Naive thymus-derived CD4-positive, alpha-beta T cell (primary cell): Measurements from ENCODE around the gene ZNF260. TPM values are rescaled to one million over a fixed set of nuclear protein-coding genes. Genes with fewer than 3 reads are reported as not detected.
A peak's percentile ranks its signal among the peaks of the same experiment; 100 is the strongest.
"Not testable (repeated sequence)": the region's sequence is repeated elsewhere in the genome, so short reads cannot be mapped to it uniquely, and the experiment has no call there.

ENCODE experiments used
- ATAC-seq: fragments of 150-1000 bp; cut with Tn5 transposase; 2 replicates; pipeline ENCODE4 v1.10.0; 2021; ENCODE audit warnings: mild to moderate bottlenecking, moderate library complexity
- CTCF ChIA-PET: fragments of 350-600 bp; sonication (Branson Sonifier 250); formaldehyde crosslinking; loops from one replicate; lab custom pipeline; 2021; ENCODE audit warnings: antibody characterized with exemption; lab: Charles Lee
- POLR2A ChIA-PET: fragments of 350-600 bp; sonication (Branson Sonifier 250); formaldehyde crosslinking; loops from one replicate; lab custom pipeline; 2021; ENCODE audit warnings: antibody characterized with exemption, inconsistent platforms; lab: Charles Lee
- DNase-seq, 9 donors: peaks; one replicate each; pipeline versions ENCODE4 v3.0.0 to v3.0.0-alpha.2; 2020 to 2022; ENCODE audit warnings: mixed read lengths in 1 of 9
- H3K27ac ChIP-seq: one replicate; pipeline ENCODE4 v1.7.0; 2013; ENCODE audit warnings: mild to moderate bottlenecking, low read depth, low read length, moderate library complexity
- H3K27me3 ChIP-seq, 2 donors: one replicate each; pipeline ENCODE4 v1.7.0; 2013; ENCODE audit warnings: low read length in 2 of 2, mild to moderate bottlenecking in 2 of 2, moderate library complexity in 2 of 2; ENCODE audit not compliant: control insufficient read depth in 2 of 2, insufficient read depth in 2 of 2
- H3K36me3 ChIP-seq, 3 experiments: 1 replicate in 2 of 3; 2 replicates in 1 of 3; pipeline ENCODE4 v1.7.0; 2013; ENCODE audit warnings: low read length in 3 of 3, mild to moderate bottlenecking in 3 of 3, moderate library complexity in 1 of 3; ENCODE audit not compliant: insufficient read depth in 3 of 3, control insufficient read depth in 2 of 3
- H3K4me1 ChIP-seq, 2 donors: one replicate each; pipeline ENCODE4 v1.7.0; 2013; ENCODE audit warnings: low read length in 2 of 2, mild to moderate bottlenecking in 2 of 2, moderate library complexity in 1 of 2; ENCODE audit not compliant: control insufficient read depth in 2 of 2, insufficient read depth in 2 of 2
- H3K4me3 ChIP-seq: 2 replicates; pipeline ENCODE4 v1.7.0; 2013; ENCODE audit warnings: mild to moderate bottlenecking, low read length
- H3K9me3 ChIP-seq, 3 experiments: 1 replicate in 2 of 3; 2 replicates in 1 of 3; pipeline ENCODE4 v1.7.0; 2013; ENCODE audit warnings: low read length in 3 of 3; ENCODE audit not compliant: control insufficient read depth in 2 of 3
- H3K27ac Mint-ChIP-seq, 9 donors: one replicate each; pipeline ENCODE4 v1.8.0; 2020 to 2022; ENCODE audit warnings: mixed read lengths in 9 of 9, mild to moderate bottlenecking in 8 of 9, moderate library complexity in 5 of 9, inconsistent platforms in 2 of 9
- H3K27me3 Mint-ChIP-seq, 5 donors: one replicate each; pipeline ENCODE4 v1.8.0; 2021 to 2022; ENCODE audit warnings: mixed read lengths in 5 of 5, mild to moderate bottlenecking in 1 of 5
- H3K36me3 Mint-ChIP-seq, 5 donors: one replicate each; pipeline ENCODE4 v1.8.0; 2020 to 2022; ENCODE audit warnings: mixed read lengths in 5 of 5, mild to moderate bottlenecking in 3 of 5, inconsistent platforms in 1 of 5
- H3K4me1 Mint-ChIP-seq, 7 donors: one replicate each; pipeline ENCODE4 v1.8.0; 2020 to 2022; ENCODE audit warnings: mixed read lengths in 7 of 7, mild to moderate bottlenecking in 3 of 7, inconsistent platforms in 1 of 7
- H3K4me3 Mint-ChIP-seq, 10 donors: one replicate each; pipeline ENCODE4 v1.8.0; 2020 to 2022; ENCODE audit warnings: mild to moderate bottlenecking in 10 of 10, mixed read lengths in 10 of 10, moderate library complexity in 6 of 10, inconsistent platforms in 2 of 10
- H3K9me3 Mint-ChIP-seq, 11 donors: one replicate each; pipeline ENCODE4 v1.8.0; 2020 to 2022; ENCODE audit warnings: mixed read lengths in 11 of 11, mild to moderate bottlenecking in 4 of 11, inconsistent platforms in 1 of 11, moderate library complexity in 1 of 11
- intact Hi-C, 2 donors: fragments of 100-400 bp; cut with micrococcal nuclease; formaldehyde crosslinking; loops; one replicate each; pipeline ENCODE4 v1.15.1; 2023
- polyA plus RNA-seq, 2 donors: library from polyadenylated mRNA; unstranded; fragments of 300-500 nt; fragmentation: Illumina TruSeq; gene quantifications; one replicate each; pipeline ENCODE4 v1.2.3, GENCODE V29; 2021
- total RNA-seq, 6 experiments: library from RNA in 5 of 6; stranded (reverse) in 5 of 6; gene quantifications; 1 replicate in 5 of 6; 2 replicates in 1 of 6; pipeline ENCODE4 v1.2.3 and lab custom pipeline; 2021 to 2026

ZNF260 gene
- total and polyA plus RNA-seq, 7 experiments from 2014 or later: 2.9 to 15.3 (median 11.3) TPM

DNA sequence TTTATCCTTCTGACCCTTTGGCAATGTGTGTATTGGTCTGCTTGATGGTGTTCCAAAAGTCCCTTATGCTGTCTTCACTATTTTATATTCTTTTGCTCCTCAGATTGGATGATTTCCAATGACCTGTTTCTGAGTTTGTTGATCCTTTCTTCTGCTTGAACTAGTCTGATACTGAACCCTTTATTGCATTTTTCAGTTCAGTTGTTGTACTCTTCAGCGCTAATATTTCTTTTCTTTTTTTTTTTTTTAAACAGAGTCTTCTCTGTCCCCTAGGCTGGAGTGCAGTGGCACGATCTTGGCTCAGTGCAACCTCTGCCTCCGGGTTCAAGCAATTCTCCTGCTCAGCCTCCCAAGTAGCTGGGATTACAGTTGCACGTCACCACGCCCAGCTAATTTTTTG is 26.1 kb downstream of the ZNF260 start:
- peaks cover 2 to 20% (median 17%) of the 10 kb centered on the region in 5 donors for H3K36me3 Mint-ChIP-seq
- no peak overlapping the region for H3K4me3 Mint-ChIP-seq
- no peak for DNase-seq
- H3K27me3 Mint-ChIP-seq: no peaks in the 10 kb centered on the region
- H3K27me3 ChIP-seq: no peaks in the 10 kb centered on the region
- intact Hi-C loops: no loop called here
- peaks cover 0 to 61% (median 10%) of the 10 kb centered on the region in 3 experiments for H3K9me3 ChIP-seq
- ATAC-seq: no peak
- H3K27ac ChIP-seq: no peak overlapping the region
- no peak overlapping the region for H3K27ac Mint-ChIP-seq
- no peaks in the 10 kb centered on the region for H3K4me1 ChIP-seq
- no peak overlapping the region for H3K4me3 ChIP-seq
- peaks cover 14 to 79% (median 40%) of the 10 kb centered on the region in 11 donors for H3K9me3 Mint-ChIP-seq
- no peaks in the 10 kb centered on the region for H3K36me3 ChIP-seq
- ChIA-PET CTCF (no interaction called here), POLR2A (no interaction called here)
- no peaks in the 10 kb centered on the region for H3K4me1 Mint-ChIP-seq

GRCh38 chr19:36497001-36497400 is 31.1 kb downstream of the ZNF260 start:
- Mint-ChIP-seq H3K27me3 (no peaks in the 10 kb centered on the region), H3K4me1 (no peaks in the 10 kb centered on the region), H3K4me3 (no peak overlapping the region), H3K27ac (no peak overlapping the region), H3K36me3 (peaks cover 3 to 18% (median 8%) of the 10 kb centered on the region in 5 donors), H3K9me3 (peaks cover 13 to 80% (median 30%) of the 10 kb centered on the region in 11 donors)
- no peaks in the 10 kb centered on the region for H3K4me1 ChIP-seq
- POLR2A ChIA-PET: no interaction called here
- H3K27ac ChIP-seq: no peak overlapping the region
- DNase-seq (no peak), ATAC-seq (no peak)
- CTCF ChIA-PET: no interaction called here
- no peaks in the 10 kb centered on the region for H3K36me3 ChIP-seq
- intact Hi-C loops: no loop called here
- H3K27me3 ChIP-seq: no peaks in the 10 kb centered on the region
- H3K4me3 ChIP-seq: no peak overlapping the region
- H3K9me3 ChIP-seq: peaks cover 0 to 33% (median 10%) of the 10 kb centered on the region in 3 experiments

- H3K27me3 Mint-ChIP-seq, CTCF ChIA-PET, ATAC-seq, H3K27me3 ChIP-seq, POLR2A ChIA-PET, H3K27ac ChIP-seq, H3K36me3 ChIP-seq, H3K4me3 ChIP-seq, H3K4me1 ChIP-seq, intact Hi-C loops: not testable (repeated sequence)
- peaks cover 0 to 12% (median 0%) of the 10 kb centered on the region in 3 experiments for H3K9me3 ChIP-seq
- H3K4me3 Mint-ChIP-seq: peak overlapping the region in 1 of 10 donors; percentile 16
- H3K9me3 Mint-ChIP-seq: peaks cover 7 to 62% (median 24%) of the 10 kb centered on the region in 11 donors
- peaks cover 0 to 18% (median 10%) of the 10 kb centered on the region in 5 donors for H3K36me3 Mint-ChIP-seq
- peak in 1 of 9 donors; percentile 4 for DNase-seq
- H3K27ac Mint-ChIP-seq: peak overlapping the region in 3 of 9 donors; percentile 23 to 43 (median 23)
- H3K4me1 Mint-ChIP-seq: peaks cover 15 to 25% (median 22%) of the 10 kb centered on the region in 7 donors
Observed at GRCh38 chr19:36492689-36493453, 35.2 kb downstream of the ZNF260 start.

DNA sequence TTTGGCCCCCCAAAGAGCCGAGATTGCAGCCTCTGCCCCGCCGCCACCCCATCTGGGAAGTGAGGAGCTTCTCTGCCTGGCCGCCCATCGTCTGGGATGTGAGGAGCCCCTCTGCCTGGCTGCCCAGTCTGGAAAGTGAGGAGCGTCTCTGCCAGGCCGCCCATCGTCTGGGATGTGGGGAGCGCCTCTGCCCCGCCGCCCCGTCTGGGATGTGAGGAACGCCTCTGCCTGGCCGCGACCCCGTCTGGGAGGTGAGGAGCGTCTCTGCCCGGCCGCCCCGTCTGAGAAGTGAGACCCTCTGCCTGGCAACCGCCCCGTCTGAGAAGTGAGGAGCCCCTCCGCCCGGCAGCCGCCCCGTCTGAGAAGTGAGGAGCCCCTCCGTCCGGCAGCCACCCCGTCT is 37.2 kb downstream of the ZNF260 start:
- H3K4me3 ChIP-seq, DNase-seq, H3K36me3 ChIP-seq, H3K27ac ChIP-seq, H3K27me3 Mint-ChIP-seq, ATAC-seq, H3K27me3 ChIP-seq, intact Hi-C loops, CTCF ChIA-PET, H3K9me3 ChIP-seq: not testable (repeated sequence)
- peaks cover 9 to 10% of the 10 kb centered on the region in 2 donors for H3K4me1 ChIP-seq
- peak overlapping the region in 2 of 10 donors; percentile 23 to 93 for H3K4me3 Mint-ChIP-seq
- H3K9me3 Mint-ChIP-seq: peaks cover 6 to 58% (median 15%) of the 10 kb centered on the region in 11 donors
- peak overlapping the region in 2 of 9 donors; percentile 94 to 96 for H3K27ac Mint-ChIP-seq
- POLR2A ChIA-PET: interaction anchor here (0.6 kb wide), 1 partner anchor 340 kb away, joined by 3 read pairs; no protein-coding TSS in a partner anchor
- H3K36me3 Mint-ChIP-seq: peaks cover 8 to 30% (median 18%) of the 10 kb centered on the region in 5 donors
- H3K4me1 Mint-ChIP-seq: peaks cover 22 to 42% (median 30%) of the 10 kb centered on the region in 7 donors

DNA sequence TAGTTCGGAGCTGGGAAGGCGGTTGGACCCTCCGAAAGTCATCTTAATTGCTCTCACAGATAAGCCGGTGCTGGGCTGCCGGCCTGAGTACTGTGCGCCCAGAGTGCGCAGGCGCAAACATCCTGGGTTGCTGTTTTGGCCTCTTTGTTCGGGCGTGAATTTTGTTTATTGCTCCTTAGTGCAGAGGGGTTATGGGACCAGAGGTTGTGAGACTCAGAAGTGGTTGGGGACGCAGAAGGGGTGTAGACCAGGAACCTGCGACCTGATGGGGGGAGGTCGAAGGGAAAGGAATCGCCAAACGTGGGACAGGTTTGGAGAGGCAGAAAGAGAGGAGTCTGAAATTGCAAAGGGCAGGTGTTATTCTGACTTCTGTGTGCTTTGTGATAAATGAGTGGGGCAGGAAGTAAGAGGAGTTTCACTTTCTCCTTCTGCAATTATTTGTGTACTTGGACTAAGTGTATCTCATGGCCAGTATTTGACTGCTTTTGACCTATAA is 38.1 kb downstream of the ZNF260 start:
- intact Hi-C loops: loop anchor here (1.0 to 10.0 kb wide), 26 partner anchors 38 to 1017 kb away; partner anchors contain the start of genes ZFP82 (in 2 of the 2), ZNF146 (in 2 of the 2), ZNF260 (in 2 of the 2) and ZNF345 (in 2 of the 2)
- H3K36me3 Mint-ChIP-seq: peaks cover 9 to 33% (median 20%) of the 10 kb centered on the region in 5 donors

More for the DNA sequence above, 38.1 kb downstream of the ZNF260 start:
- Mint-ChIP-seq H3K4me1 (peaks cover 22 to 43% (median 30%) of the 10 kb centered on the region in 7 donors), H3K9me3 (peaks cover 6 to 58% (median 18%) of the 10 kb centered on the region in 11 donors), H3K4me3 (peak overlapping the region; percentile 93 to 99 (median 98)), H3K27ac (peak overlapping the region; percentile 93 to 99 (median 98)), H3K27me3 (no peaks in the 10 kb centered on the region)
- Histone ChIP-seq H3K36me3 (peaks cover 0 to 4% (median 3%) of the 10 kb centered on the region in 3 experiments), H3K27me3 (no peaks in the 10 kb centered on the region), H3K27ac (peak overlapping the region; percentile 90), H3K4me3 (peak overlapping the region; percentile 97), H3K4me1 (peaks cover 9 to 10% of the 10 kb centered on the region in 2 donors), H3K9me3 (no peaks in the 10 kb centered on the region)
- ATAC-seq (peak; percentile 60), DNase-seq (peak in 4 of 9 donors; percentile 64 to 81 (median 70))
- ChIA-PET POLR2A (interaction anchor here (0.6 to 2.7 kb wide), 14 partner anchors 11 to 880 kb away, joined by 3 to 26 read pairs (median 6); partner anchors contain the start of genes ZFP14, ZFP82, ZNF146 and ZNF260), CTCF (no interaction called here)
